ENCODE results near the gene LPCAT1. TPM values are rescaled to one million over a fixed set of nuclear protein-coding genes. Genes with fewer than 3 reads are reported as not detected.
A peak's percentile ranks its signal among the peaks of the same experiment; 100 is the strongest.

Gene LPCAT1
- total RNA-seq, 1 donor from 2014 or later = 11.0 TPM

GRCh38 chr5:1552521-1553255 is 28.9 kb upstream of the LPCAT1 start:
- peaks cover 4% of the 10 kb centered on the region for H3K27me3 ChIP-seq (ENCODE audit: low read depth)
- no peaks in the 10 kb centered on the region for H3K36me3 ChIP-seq
- intact Hi-C loops (cut with micrococcal nuclease) = no loop called here
- DNase-seq = peak; percentile 48
- H3K9me3 ChIP-seq (replicated peaks) = no peaks in the 10 kb centered on the region
- peaks cover 9% of the 10 kb centered on the region for H3K4me1 ChIP-seq
- H3K27ac ChIP-seq (replicated peaks) = no peak overlapping the region
- no peak for TF ChIP-seq CTCF (IDR thresholded peaks at IDR 0.05; ENCODE audit: borderline replicate concordance)
- H3K4me3 ChIP-seq = peak overlapping the region; percentile 26

GRCh38 chr5:1551426-1552301 is 27.9 kb upstream of the LPCAT1 start:
- intact Hi-C loops (cut with micrococcal nuclease) = no loop called here
- Histone ChIP-seq H3K4me3 (peak overlapping the region; percentile 26), H3K27ac (replicated peaks) (no peak overlapping the region), H3K36me3 (no peaks in the 10 kb centered on the region), H3K4me1 (peaks cover 9% of the 10 kb centered on the region), H3K9me3 (replicated peaks) (no peaks in the 10 kb centered on the region), H3K27me3 (ENCODE audit: low read depth) (peaks cover 4% of the 10 kb centered on the region)
- TF ChIP-seq CTCF (IDR thresholded peaks at IDR 0.05; ENCODE audit: borderline replicate concordance) = no peak
- DNase-seq = no peak

- TF ChIP-seq CTCF (IDR thresholded peaks at IDR 0.05; ENCODE audit: borderline replicate concordance) = no peak
- intact Hi-C loops (cut with micrococcal nuclease) = no loop called here
Measured at GRCh38 chr5:1550287-1551076, 26.7 kb upstream of the LPCAT1 start.

GRCh38 chr5:1549475-1550030 is 25.8 kb upstream of the LPCAT1 start:
- DNase-seq = no peak
- intact Hi-C loops (cut with micrococcal nuclease) = no loop called here
- H3K27me3 ChIP-seq (ENCODE audit: low read depth) = no peaks in the 10 kb centered on the region
- H3K27ac ChIP-seq (replicated peaks) = no peak overlapping the region
- no peaks in the 10 kb centered on the region for H3K36me3 ChIP-seq
- H3K9me3 ChIP-seq (replicated peaks) = no peaks in the 10 kb centered on the region
- no peak overlapping the region for H3K4me3 ChIP-seq
- H3K4me1 ChIP-seq = peaks cover 9% of the 10 kb centered on the region
- no peak for TF ChIP-seq CTCF (IDR thresholded peaks at IDR 0.05; ENCODE audit: borderline replicate concordance)

More at GRCh38 chr5:1550287-1551076, 26.7 kb upstream of the LPCAT1 start:
- Histone ChIP-seq H3K27ac (replicated peaks) (no peak overlapping the region), H3K4me1 (peaks cover 9% of the 10 kb centered on the region), H3K27me3 (ENCODE audit: low read depth) (peaks cover 4% of the 10 kb centered on the region), H3K4me3 (no peak overlapping the region), H3K9me3 (replicated peaks) (no peaks in the 10 kb centered on the region), H3K36me3 (no peaks in the 10 kb centered on the region)
- DNase-seq = no peak
